ENCODE results near the gene OR6S1.
"Not testable (repeated sequence)": the region's sequence is repeated elsewhere in the genome, so short reads cannot be mapped to it uniquely, and the experiment has no call there.

Gene OR6S1

DNA sequence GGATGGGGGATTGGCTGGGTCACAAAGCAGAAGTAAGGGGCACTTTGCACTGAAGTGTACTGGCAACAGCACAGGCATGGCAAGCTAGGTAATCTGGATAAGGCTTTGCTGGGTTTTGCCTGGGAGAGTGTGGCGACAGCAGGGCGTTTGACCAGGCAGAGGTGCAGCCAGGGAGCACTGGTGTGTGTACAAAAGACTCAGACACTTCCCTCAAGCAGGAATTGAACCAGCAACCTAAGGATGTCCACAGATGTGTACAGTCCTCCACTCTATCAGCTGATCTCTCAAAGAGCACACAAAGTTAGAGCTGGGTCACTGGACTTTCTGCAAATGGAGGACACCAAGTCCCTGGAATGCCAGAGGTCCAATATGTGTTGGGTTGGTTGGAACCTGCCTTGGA, 27.5 kb upstream of the OR6S1 start:
- no peak for DNase-seq

DNA sequence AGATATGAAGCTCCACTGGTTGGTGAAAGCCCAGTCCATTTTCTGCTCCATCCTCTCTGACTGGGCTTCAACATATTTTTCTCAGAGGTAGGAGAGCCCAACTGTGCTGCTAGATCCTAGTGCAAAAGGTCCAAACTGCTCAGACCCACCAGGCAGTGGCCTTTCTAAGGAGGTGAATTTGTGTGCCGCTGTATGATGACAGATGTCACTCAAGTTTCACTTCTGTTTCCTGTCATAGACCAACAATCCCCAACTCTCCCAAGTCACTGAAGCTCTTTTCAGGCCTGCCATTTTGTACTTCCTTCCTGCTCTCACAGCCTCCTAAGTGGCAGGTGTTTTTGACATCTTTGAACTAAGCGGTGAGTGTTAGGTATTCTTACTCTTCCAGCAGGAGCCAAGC, 26.5 kb upstream of the OR6S1 start:
- no peak for DNase-seq

DNA sequence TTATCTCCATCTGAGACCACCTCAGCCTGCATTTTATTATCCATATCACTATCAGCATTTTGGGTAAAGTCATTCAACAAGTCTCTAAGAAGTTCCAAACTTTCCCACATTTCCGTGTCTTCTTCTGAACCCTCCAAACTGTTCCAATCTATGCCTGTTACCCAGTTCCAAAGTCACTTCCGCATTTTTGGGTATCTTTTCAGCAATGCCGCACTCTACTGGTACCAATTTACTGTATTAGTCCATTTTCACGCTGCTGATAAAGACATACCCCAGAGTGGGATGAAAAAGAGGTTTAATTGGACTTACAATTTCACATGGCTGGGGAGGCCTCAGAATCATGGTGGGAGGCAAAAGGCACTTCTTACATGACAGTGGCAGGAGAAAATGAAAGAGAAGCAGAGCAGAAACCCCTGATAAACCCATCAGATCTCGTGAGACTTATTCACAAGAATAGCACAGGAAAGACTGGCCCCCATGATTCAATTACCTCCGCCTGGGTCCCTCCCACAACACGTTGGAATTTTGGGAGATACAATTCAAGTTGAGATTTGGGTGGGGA, 25.0 kb upstream of the OR6S1 start:
- DNase-seq: not testable (repeated sequence)

DNA sequence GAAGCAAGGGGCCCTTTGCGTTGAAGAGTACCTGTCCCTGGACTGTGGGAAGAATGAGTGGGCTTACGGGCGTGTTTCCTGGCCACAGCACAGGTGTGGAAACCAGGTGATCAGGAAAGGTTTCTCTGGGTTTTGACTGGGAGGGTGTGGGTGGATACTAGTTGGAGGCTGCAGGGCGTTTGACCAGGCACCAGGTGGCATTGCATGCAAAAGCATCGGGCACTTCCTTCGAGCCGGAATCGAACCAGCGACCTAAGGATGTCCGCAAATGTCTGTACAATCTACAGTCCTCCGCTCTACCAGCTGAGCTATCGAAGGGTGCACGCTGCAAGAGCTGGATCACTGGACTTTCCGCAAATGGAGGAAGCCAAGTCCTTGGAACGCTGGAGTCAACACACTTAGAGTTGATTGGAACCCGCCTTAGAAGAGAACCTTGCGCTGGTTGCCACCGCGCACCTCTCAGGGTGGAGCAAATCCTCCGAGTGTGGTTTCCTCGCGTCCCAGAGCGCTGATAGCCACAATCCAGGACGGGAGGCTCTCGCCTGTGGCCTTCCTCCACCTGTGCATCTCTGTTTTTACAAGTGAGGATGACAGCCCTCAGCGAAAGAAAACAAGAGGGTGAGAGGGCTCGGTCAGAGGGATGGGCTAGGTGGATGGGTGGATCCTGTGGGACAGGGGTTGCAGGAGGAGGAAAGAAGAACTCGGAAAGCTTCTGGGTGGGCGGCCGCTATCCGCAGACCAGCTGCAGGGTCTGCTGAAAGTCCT, 21.7 kb upstream of the OR6S1 start:
- DNase-seq: peak; percentile 65

DNA sequence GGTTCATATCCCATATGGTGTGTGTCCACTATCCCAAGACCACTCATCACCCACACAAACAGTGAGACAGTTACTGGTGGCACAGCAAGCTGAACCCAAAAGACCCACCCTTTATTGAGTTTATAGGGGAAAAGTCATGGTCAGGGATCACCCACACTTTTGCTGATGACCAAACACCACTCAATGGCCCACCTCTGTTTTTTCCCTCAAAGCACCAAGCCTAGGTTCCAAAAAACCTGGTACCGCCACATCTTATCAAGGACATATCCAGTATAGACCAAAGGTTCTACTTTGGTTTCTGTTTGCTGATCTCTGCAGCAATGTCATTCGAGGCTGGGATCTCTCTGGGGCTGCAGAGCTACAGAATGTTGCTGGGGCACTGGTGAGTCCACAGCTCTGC, 19.7 kb upstream of the OR6S1 start:
- DNase-seq: no peak

DNA sequence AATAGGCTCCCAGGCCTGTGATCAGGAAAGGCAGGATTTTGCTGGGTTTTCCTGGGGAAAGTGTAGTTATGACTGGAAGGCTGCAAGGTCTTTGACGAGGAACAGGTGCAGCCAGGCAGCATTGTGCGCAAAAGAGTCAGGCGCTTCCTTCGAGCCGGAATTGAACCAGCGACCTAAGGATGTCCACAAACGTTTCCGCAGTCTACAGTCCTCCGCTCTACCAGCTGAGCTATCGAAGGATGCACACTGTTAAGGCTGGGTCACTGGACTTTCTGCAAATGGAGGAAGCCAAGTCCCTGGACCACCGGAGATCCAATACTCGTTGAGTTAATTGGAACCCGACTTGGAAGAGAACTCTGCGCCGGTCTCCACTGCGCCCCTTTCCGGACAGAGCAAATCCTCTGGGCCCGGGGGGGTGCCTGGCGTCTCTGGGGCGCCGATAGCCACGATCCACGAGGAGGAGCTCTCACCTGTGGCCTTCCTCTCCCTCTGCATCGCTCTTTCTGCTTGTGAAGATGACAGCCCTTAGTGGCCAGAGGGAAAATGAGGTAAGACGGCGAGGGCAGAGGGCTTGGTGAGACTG, 18.4 kb upstream of the OR6S1 start:
- DNase-seq: no peak

DNA sequence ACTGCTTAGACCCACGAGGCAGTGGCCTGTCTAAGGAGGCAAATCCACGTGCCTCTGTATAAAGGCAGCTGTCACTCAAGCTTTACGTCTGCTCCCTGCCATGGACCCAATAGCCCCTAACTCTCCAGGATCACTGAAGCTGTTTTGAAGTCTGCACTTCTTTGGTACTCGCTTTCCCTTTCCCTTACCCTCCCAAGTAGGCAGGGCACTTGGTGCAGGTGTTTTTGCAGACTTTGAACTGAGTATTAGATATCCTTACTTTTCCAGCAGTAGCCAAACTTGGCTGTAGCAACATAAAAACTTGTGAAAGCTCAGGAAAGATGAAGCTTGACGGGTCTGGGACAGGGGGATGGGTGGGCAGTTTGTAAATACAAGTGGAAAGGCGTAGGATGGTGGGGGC, 17.8 kb upstream of the OR6S1 start:
- no peak for DNase-seq

DNA sequence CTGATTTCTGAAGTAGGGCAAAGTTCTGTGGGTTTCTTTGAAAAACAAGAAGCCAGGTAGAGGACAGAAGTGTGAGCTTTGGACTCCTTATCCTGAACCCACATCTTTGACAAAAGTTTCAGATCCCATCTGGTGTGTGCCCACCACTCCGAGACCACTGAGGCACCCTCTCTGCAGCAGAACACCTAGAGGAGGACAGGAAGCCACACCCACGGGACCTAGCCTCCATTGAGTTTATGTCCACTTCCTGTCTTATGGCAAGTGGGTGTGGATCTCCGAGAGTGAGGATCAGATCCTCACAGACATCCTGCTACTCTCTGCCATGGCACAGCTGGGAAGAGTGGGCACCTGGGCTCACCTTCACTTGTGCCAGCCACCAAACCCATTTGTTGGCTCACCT, 16.8 kb upstream of the OR6S1 start:
- no peak for DNase-seq

DNA sequence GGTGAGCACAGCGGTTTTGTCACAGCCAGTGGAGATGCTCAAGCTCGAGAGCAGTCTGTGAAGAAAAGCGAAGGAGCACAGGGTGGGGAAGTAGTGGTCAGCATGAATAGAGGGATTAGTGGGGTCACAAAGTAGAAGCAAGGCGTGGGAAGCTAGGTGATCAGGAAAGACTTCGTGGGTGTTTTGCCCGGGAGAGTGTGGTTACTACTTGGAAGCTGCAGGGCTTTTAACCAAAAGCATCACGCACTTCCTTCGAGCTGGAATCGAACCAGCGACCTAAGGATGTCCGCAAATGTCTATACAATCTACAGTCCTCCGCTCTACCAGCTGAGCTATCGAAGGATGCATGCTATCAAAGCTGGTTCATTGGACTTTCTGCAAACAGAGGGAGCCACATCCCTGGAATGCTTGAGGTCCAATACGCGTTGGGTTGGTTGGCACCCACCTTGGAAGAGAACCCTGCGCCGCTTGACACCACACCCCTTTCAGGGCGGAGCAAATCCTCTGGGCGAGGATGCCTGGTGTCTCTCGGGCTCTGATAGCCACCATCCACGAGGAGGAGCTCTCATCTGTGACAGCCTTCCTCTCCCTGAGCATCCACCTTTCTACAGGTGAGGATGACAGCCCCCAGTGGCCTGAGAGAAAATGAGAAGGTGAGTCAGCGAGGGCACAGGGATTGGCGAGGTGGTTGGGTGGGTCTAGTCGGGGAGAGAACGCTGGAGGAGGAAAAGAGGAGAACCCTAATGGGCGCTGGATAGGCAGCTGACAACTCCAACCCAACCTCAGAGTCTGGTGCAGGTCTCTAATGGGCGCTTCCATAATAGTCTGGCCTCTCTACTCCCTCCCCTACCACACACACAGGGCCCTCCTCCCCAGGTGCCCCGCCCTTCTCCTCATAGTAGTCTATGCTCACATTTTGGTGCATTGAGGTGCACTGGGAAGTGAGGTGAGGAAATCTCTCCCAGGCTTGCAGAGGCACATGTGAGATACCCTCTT, 16.0 kb upstream of the OR6S1 start:
- DNase-seq: no peak

DNA sequence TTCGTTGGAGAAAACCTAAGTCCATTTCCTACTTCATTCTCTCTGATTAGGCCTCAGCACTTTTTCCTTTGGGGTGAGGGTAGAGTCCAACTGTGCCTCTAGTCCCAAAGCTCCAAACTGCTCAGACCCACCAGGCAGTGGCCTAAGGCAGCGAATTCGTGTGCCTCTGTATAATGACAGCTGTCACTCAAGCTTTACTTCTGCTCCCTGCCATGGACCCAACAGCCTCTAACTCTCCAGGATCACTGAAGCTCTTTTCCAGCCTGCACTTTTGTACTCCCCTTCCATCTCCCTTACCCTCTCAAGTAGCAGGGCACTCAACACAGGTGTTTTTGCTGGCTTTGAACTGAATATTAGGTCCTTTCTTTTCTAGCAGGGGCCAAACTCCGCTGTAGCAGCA, 14.8 kb upstream of the OR6S1 start:
- DNase-seq: no peak

DNA sequence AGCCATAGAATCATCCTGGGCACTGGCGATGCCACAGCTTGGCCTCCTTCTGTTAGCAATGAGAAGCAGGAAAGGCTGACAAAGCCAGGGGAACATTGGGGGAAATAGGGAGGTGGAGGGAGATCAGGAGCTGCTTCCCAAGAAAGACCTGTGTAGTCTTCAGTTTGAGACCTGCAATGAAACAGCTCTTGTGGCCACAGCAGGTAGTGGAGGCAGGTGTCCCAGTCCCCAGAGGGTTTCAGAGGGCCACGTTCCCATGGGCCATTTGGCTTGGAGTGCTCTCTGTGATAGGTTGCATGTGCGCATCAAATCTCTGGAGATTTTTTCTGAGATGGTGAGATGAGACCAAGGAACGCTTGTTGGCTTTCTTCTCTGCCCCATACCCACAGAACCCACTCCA, 14.4 kb upstream of the OR6S1 start:
- DNase-seq: no peak

DNA sequence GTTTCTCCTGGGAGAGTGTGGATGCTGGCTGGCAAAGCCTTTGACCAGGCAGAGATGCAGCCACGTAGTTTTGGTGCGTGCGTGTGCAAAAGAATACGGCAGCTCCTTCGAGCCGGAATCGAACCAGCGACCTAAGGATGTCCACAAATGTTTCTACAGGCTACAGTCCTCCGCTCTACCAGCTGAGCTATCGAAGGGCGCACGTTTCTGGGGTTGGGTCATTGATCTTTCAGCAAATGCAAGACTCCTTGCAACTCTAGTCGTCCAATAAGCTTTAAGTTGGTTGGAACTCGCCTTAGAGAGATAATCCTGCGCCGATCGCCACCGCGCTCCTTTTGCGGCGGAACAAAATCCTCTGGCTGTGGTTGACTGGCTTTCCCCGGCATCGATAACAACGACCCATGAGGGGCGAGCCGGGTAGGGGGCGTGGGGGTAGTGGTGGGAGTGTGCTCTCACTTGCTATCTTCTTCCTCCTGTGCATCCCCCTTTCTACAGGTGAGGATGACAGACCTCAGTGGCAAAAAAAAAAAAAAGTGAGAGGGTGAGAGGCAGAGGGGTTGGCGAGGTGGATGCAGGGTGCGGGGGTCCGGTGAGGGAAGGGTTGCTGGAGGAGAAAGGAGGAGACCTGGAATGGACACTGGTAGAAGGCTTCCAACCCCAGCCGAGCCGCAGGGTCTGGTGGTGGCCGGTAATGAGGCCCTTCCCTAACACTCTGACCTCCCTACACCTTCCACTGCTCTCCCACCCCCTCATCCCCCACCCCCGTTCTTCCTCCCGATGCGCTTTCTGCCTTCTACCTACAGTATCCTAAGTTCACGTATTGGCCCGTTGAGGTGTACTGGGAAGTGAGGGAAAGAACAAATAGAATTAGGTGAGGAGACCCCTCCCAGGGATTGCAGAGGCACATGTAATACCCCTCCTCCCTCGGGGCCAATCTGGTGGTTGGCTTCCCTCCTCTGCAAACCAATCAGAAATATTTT, 11.8 kb upstream of the OR6S1 start:
- no peak for DNase-seq

DNA sequence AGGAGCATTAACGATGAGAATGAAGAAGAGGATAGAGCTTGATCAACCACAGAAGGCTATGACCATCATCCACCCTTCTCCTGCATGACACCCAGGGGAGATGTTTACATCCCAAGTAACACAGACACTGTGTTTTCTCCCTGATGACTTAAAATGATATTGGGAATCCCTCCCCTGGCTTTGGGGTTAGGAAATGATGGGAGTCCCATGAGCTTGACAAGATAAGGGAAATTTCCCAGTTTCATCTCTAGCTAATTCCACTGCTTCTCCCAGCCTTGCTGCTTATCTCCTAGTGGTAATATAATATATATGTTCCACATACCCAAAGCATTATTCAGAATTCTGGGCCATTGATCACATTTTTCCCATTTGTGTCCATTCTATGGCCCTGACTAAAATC, 4.0 kb upstream of the OR6S1 start:
- no peak for DNase-seq

DNA sequence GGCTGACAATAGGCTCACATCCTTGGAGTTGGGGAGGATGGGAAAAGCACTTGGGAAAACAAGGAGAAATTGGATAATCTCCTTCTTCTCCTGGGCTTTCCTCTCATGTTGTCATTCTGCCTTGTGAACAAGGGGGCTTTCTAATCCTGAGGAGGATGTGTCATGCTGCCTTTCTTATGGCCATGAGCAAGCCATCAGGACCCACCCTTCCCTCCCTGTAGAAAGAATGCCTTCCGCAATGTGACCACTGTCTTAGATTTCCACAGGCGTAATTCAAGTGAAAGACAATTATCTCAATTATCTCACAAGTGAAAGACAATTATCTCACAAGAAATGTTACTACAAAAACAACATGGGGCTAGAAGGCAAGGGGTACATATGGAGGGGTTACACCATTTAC, 3.0 kb upstream of the OR6S1 start:
- DNase-seq: no peak

DNA sequence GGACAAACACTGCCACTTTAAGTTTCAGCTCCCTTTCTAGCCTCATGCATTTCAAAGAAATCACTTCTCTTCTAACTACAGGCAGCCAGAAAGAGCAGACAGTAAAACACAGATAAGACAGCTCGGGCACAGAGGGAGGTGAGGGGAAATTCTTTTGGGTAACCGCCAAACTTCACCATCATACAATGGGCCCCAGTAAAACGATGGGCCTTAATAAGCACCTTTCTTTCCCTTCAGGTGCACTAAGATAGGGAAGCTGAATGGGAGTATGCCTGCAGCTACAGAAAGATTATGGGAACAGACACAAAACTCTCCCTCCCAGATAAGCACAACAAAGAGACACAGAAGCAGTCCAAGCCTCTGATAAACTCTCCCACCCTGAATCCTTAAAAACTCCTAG, 1.3 kb upstream of the OR6S1 start:
- DNase-seq: not testable (repeated sequence)

DNA sequence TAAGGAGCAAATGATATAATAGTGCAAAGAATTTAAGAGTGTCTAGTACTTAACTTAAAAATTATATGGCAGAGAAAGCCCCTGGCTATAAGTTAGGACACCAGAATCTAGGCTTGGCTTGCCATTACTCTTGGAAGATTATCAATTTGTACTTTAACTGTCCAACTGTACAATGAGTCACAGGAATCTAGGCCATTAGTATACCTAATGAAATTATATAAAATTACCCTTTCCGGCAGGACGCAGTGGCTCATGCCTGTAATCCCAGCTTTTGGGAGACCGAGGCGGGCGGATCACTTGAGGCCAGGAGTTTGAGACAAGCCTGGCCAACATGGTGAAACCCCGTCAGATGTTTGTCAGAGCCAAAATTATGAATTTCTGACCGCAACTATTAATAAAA, 691 bp upstream of the OR6S1 start:
- DNase-seq: no peak

DNA sequence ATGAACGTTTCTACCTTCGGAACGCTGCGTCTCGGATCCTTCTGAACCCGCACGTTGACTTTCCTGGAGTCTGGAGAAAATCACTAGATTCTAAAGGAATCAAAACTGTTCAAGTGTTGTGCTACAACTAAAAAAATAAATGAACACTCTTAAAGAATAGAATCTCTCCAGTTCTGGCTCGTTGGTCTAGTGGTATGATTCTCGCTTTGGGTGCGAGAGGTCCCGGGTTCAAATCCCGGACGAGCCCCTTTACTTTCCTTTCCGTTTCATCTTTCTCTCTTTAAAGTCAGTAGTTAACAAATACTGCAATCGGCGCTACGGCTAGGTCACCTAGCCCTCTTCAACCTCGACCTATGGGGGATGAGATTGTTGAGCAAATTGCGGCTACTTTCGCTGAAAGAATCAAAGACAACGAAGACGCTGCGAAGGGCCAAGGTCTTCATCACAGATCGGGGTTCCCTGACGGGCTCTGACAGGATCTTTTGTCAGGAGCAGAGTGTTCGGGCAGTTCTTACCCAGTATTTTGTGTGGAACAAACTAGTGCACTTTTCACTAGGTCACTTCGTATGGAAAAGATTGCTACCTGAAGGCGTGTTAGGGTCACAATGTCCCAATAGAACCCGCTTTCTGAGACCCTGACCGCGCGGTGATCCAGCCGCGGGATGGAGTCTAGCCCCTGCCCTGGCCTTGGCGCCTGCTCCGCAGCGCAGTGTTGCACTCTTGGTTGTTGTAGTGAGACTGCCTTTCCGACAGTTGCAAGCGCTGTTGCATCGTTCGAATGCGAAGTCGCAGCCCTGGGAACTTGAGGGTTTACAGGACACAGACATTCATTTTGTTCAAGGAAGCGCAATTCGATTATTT, 8.4 kb downstream of the OR6S1 start:
- DNase-seq: peak; percentile 46

DNA sequence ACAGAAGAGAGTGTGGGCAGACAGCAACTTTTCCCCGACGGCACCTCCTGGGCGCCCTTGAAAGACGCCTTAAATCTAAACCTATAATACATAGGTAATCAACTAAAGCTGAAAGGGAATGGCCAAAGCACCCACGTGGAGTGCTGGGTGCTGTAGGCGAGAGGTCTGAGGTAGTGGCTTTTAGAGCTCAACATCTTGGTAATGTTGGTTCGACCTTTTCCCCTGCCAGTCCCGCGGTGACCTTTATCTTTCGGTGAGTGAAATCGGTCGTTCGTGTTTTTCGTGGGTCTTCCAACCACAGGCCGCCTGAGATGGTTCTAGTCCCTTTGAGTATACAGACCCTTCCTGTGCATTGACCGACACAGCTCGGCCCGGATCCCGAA, 9.1 kb downstream of the OR6S1 start:
- no peak for DNase-seq

DNA sequence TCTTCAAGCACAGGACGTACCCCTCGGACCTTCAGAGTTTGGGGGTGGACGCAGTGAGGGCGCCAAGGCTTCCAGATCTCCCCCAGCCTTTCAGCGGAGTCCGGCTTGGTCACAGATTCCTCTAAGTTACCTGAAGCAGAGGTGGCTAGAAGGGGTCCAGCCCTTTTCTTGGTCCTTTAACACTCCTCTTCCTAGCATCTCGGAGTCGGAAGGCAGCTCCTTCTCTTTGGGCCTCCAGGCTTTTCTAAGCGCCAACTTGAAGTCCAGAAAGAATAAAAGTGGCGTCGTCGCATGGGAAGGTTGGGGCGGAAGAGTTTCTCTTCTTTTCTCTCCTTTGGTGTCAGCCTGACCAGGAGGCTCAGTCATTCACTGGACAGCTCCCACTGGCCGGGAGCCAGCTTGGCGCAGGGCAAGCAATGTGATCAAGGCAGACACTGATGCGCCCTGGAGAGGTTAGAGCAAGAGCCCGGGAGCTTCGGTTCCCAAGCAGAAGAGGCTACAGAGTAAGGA, 9.6 kb downstream of the OR6S1 start:
- no peak for DNase-seq

DNA sequence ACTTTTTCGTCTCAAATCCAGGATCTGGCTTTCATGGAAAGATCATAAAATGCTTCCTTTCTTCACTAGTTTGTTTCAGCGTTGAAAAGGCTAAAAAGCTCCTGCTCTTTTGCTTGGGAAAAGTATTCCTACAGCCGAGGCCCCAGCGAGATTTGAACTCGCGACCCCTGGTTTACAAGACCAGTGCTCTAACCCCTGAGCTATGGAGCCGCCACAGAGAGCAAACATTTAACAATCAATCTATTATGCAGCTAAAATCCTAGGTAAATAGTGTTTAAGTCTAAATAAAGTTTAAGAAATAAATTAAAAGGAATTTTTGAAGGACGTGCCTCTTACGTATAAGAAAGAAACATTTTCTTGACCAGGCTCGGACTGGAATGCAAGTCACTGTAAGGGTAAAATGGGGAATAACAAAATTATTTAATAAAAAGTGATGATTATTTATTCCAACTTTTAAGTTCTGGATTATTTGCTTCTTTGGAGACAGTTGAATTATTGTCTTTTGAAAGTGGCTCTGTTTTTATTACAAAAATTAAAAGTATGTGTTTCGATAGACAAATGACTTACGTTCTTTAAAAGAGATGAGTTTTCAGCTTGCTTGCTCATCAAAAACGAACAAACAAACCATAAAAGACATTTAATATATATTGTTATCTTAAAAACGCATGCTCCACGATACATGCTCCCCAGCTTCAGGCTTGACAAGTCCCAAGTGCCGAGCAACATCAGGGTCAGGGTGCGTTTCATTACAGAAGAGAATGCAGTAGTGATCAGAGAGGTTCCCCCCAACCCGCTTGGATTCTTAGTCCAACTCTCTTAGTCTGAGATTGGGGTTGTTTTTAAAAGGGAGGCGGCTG, 10.2 kb downstream of the OR6S1 start:
- no peak for DNase-seq
